GM12878 (cell line): ENCODE measurements around the gene IQGAP3. TPM values are rescaled to one million over a fixed set of nuclear protein-coding genes. Genes with fewer than 3 reads are reported as not detected.

Source experiments
- BACH1 ChIP-seq: fragments of 450-650 bp; IDR thresholded peaks from 2 replicates; pipeline ENCODE4 v1.6.1; 2017; ENCODE audit warnings: mild to moderate bottlenecking, borderline replicate concordance
- CTCF ChIP-seq, 3 experiments: IDR thresholded peaks in 2 of 3; conservative IDR thresholded peaks in 1 of 3; 2 replicates each; pipeline ENCODE4 v1.5.1; 2011; ENCODE audit warnings: low read depth in 3 of 3, low read length in 3 of 3, mild to moderate bottlenecking in 3 of 3, control low read depth in 2 of 3, moderate library complexity in 2 of 3, inconsistent platforms in 1 of 3, mixed read lengths in 1 of 3; ENCODE audit not compliant: control insufficient read depth in 2 of 3, insufficient read depth in 1 of 3; ENCODE audit errors: extremely low read depth in 1 of 3
- EZH2 ChIP-seq: IDR thresholded peaks from 2 replicates; pipeline ENCODE4 v1.6.1; 2012; ENCODE audit warnings: low read depth, mild to moderate bottlenecking, control low read depth, inconsistent platforms, low read length, borderline replicate concordance; ENCODE audit not compliant: control insufficient read depth
- IRF5 ChIP-seq: fragments of 450-650 bp; IDR thresholded peaks from 2 replicates; pipeline ENCODE4 v1.6.1; 2017; ENCODE audit warnings: borderline replicate concordance
- MTA3 ChIP-seq: IDR thresholded peaks from 2 replicates; pipeline ENCODE4 v1.6.1; 2012; ENCODE audit warnings: low read length, inconsistent platforms, borderline replicate concordance
- NKRF ChIP-seq: fragments of 450-650 bp; conservative IDR thresholded peaks from 2 replicates; pipeline ENCODE4 v1.6.1; 2017; ENCODE audit warnings: mild to moderate bottlenecking, moderate library complexity
- NR2C1 ChIP-seq: fragments of 450-650 bp; IDR thresholded peaks from 2 replicates; pipeline ENCODE4 v1.6.1; 2017; ENCODE audit warnings: antibody characterized with exemption, mild to moderate bottlenecking, moderate library complexity
- PAX5 ChIP-seq: IDR thresholded peaks from 2 replicates; pipeline ENCODE4 v1.6.1; 2011; ENCODE audit warnings: low read depth, low read length, borderline replicate concordance
- REST ChIP-seq: IDR thresholded peaks from 2 replicates; pipeline ENCODE4 v1.6.1; 2012; ENCODE audit warnings: mild to moderate bottlenecking, low read depth, low read length
- RFX5 ChIP-seq: IDR thresholded peaks from 2 replicates; pipeline ENCODE4 v1.6.1; 2011; ENCODE audit warnings: low read depth, low read length, improper control_type of control experiment
- SPI1 ChIP-seq: IDR thresholded peaks from 2 replicates; pipeline ENCODE4 v1.6.1; 2011; ENCODE audit warnings: low read depth, mild to moderate bottlenecking, low read length, moderate library complexity, borderline replicate concordance; ENCODE audit not compliant: insufficient read depth
- STAT1 ChIP-seq: fragments of 450-650 bp; conservative IDR thresholded peaks from 2 replicates; pipeline ENCODE4 v1.6.1; 2014; ENCODE audit warnings: antibody characterized with exemption, mild to moderate bottlenecking
- USF1 ChIP-seq: IDR thresholded peaks from 2 replicates; pipeline ENCODE4 v1.6.1; 2011; ENCODE audit warnings: borderline replicate concordance, low read depth, mild to moderate bottlenecking, moderate library complexity, mixed read lengths, low read length; ENCODE audit not compliant: insufficient read depth; ENCODE audit errors: extremely low read length
- ZBTB11 ChIP-seq: fragments of 450-650 bp; formaldehyde crosslinking; IDR thresholded peaks from 2 replicates; pipeline ENCODE4 v1.5.0; 2022; ENCODE audit warnings: mild to moderate bottlenecking, missing genetic modification characterization
- polyA plus RNA-seq, 11 experiments: library from polyadenylated mRNA; depleted of rRNA in 4 of 11; unstranded in 6 of 11; stranded (reverse) in 5 of 11; fragments of >200 nt; fragmentation: Nextera tagmentation in 4 of 11; fragmentation: Illumina TruSeq in 1 of 11; extraction: Ambion mirVana in 4 of 11; extraction: Trizol in 1 of 11; gene quantifications; 1 replicate in 1 of 11; 2 replicates in 10 of 11; pipeline versions ENCODE4 v1.2.1 to v1.2.3, GENCODE V29; 2011 to 2016; ENCODE audit warnings: inconsistent platforms in 2 of 11, missing spikeins in 2 of 11, low read depth in 1 of 11
- total RNA-seq, 4 experiments: library from RNA; depleted of rRNA in 3 of 4; stranded (reverse); fragments of >200 nt in 3 of 4; fragmentation: Illumina TruSeq in 1 of 4; extraction: Trizol in 1 of 4; gene quantifications; 2 replicates each; pipeline versions ENCODE4 v1.2.1 to v1.2.3, GENCODE V29; 2013 to 2021

Gene IQGAP3
- total and polyA plus RNA-seq, 10 of the 15 experiments (the other 5 are each of a cell fraction or from before 2014, with no cell fraction given) = 1.1 to 10.7 (median 7.9) TPM

GRCh38 chr1:156583821-156584622 is 11.7 kb upstream of the IQGAP3 start (continued):
- TF ChIP-seq REST = no peak
- no peak for TF ChIP-seq NKRF
- no peak for TF ChIP-seq ZBTB11
- TF ChIP-seq MTA3 = no peak
- TF ChIP-seq PAX5 = 0 out of 2 replicates have a peak, but pooled peaks have one; percentile 55
- TF ChIP-seq BACH1 = no peak
- no peak for TF ChIP-seq STAT1
- no peak for TF ChIP-seq EZH2
- peak; percentile 19; the same call in 1 of the 2 replicates for TF ChIP-seq SPI1
- TF ChIP-seq IRF5 = no peak
- no peak for TF ChIP-seq USF1
- TF ChIP-seq NR2C1 = no peak
- TF ChIP-seq CTCF (IDR thresholded peaks at IDR 0.05 in 2 of 3, conservative IDR thresholded peaks at IDR 0.05 in 1 of 3; ENCODE audit: control insufficient read depth in 2 of 3, extremely low read depth in 1 of 3, insufficient read depth in 1 of 3, low read depth in 3 of 3, low read length in 3 of 3) = peak; percentile 88 to 93 (median 89)
- no peak for TF ChIP-seq RFX5
